HG03095 (cell line): Measurements from ENCODE around the gene MRPL30.
"Not testable (repeated sequence)": the region's sequence is repeated elsewhere in the genome, so short reads cannot be mapped to it uniquely, and the experiment has no call there.

ENCODE experiments used
- ATAC-seq: cut with Tn5 transposase; IDR thresholded peaks from one replicate; pipeline ENCODE4 v1.9.1; 2021; ENCODE audit warnings: moderate library complexity; ENCODE audit not compliant: unreplicated experiment

Gene MRPL30

GRCh38 chr2:99183025-99183424 is 2.0 kb downstream of the MRPL30 start:
- no peak for ATAC-seq

GRCh38 chr2:99184811-99185210 is 3.8 kb downstream of the MRPL30 start:
- ATAC-seq, result no peak

- ATAC-seq, result no peak
Observed at GRCh38 chr2:99187011-99187410, 6.0 kb downstream of the MRPL30 start.

GRCh38 chr2:99188357-99188756 is 7.4 kb downstream of the MRPL30 start:
- ATAC-seq, result no peak

- ATAC-seq, result no peak
Observed at GRCh38 chr2:99190548-99190947, 9.6 kb downstream of the MRPL30 start.

- ATAC-seq, result not testable (repeated sequence)
Observed at GRCh38 chr2:99192364-99192763, 11.4 kb downstream of the MRPL30 start.

GRCh38 chr2:99198103-99198841 is 17.3 kb downstream of the MRPL30 start:
- no peak for ATAC-seq

GRCh38 chr2:99200076-99200800 is 19.3 kb downstream of the MRPL30 start:
- no peak for ATAC-seq

- no peak for ATAC-seq
Observed at GRCh38 chr2:99201959-99202678, 21.1 kb downstream of the MRPL30 start.

- ATAC-seq, result no peak
Observed at GRCh38 chr2:99205491-99205890, 24.5 kb downstream of the MRPL30 start.

- ATAC-seq, result no peak
Observed at GRCh38 chr2:99216096-99216495, 35.1 kb downstream of the MRPL30 start.

- no peak for ATAC-seq
Observed at GRCh38 chr2:99217929-99218501, 37.0 kb downstream of the MRPL30 start.

- ATAC-seq, result not testable (repeated sequence)
Observed at GRCh38 chr2:99233177-99233576, 52.2 kb downstream of the MRPL30 start.

- ATAC-seq, result no peak
Observed at GRCh38 chr2:99238599-99238998, 57.6 kb downstream of the MRPL30 start.

- no peak for ATAC-seq
Observed at GRCh38 chr2:99240431-99240830, 59.4 kb downstream of the MRPL30 start.

GRCh38 chr2:99242151-99242550 is 61.2 kb downstream of the MRPL30 start:
- no peak for ATAC-seq
